Stimulated activated naive CD8-positive, alpha-beta T cell treated with anti-CD3 and anti-CD28 coated beads, Interleukin-15, Interleukin-2, amounts not matched to agents 100 ng/mL and 50 ng/mL, for 24 hours (primary cell): ENCODE measurements around the gene ANTXRL.
"Not testable (repeated sequence)": the region's sequence is repeated elsewhere in the genome, so short reads cannot be mapped to it uniquely, and the experiment has no call there.

ENCODE experiments used
- H3K27ac Mint-ChIP-seq: one replicate; pipeline ENCODE4 v1.8.0; 2021; ENCODE audit warnings: mild to moderate bottlenecking, mixed read lengths
- H3K27me3 Mint-ChIP-seq: one replicate; pipeline ENCODE4 v1.8.0; 2021; ENCODE audit warnings: mixed read lengths
- H3K36me3 Mint-ChIP-seq: one replicate; pipeline ENCODE4 v1.8.0; 2021; ENCODE audit warnings: low read depth, mixed read lengths
- H3K4me1 Mint-ChIP-seq: one replicate; pipeline ENCODE4 v1.8.0; 2021; ENCODE audit warnings: low read depth, mixed read lengths
- H3K4me3 Mint-ChIP-seq: one replicate; pipeline ENCODE4 v1.8.0; 2021; ENCODE audit warnings: mild to moderate bottlenecking, mixed read lengths
- H3K9me3 Mint-ChIP-seq: one replicate; pipeline ENCODE4 v1.8.0; 2021; ENCODE audit warnings: mixed read lengths

ANTXRL gene

GRCh38 chr10:46286991-46287693 lies at the start of gene ANTXRL:
Gene ANTXRL (plus strand): TSS chr10:46286997. CDS start chr10:46287263, 266 bp downstream.
- H3K4me1 Mint-ChIP-seq = peaks cover 20% of the 10 kb centered on the region
- no peak within 1 kb of the TSS for H3K27ac Mint-ChIP-seq
- H3K36me3 Mint-ChIP-seq = no peaks in the 10 kb centered on the region
- H3K27me3 Mint-ChIP-seq = peaks cover 17% of the 10 kb centered on the region
- H3K9me3 Mint-ChIP-seq = no peaks in the 10 kb centered on the region
- H3K4me3 Mint-ChIP-seq = no peak within 1 kb of the TSS

DNA sequence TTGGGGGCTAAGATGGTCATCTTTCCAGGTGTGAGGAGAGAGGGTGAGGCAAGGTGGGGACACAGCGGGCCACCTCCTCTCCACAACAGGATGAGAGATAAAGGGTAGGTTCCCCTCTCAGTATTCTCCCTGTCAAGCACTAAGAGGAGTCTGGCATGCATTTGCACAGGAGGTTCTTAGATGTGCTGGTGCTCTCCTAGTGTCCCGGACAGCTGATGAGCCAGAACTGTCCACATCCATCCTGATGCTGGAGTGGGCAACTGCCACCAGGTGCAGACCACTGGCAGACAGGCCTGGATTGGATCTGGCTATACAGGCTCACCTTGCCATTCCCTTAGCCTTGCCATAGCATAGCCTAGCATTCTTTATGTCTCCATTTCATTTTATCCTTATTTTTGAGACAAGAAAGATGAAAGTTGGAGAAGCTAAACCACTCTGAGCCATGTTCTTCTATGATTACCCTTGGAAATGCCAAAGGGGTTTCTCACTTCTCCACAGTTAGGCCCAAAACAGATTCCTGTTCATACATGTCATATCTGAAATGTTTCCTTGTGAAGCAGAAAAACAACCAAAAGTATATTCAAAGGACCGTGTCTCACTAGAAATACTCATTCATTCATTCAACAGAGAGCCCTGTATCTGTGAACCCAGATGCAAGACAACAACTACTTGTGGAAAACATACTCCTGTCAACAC lies 48.8 kb upstream of the ANTXRL start:
- Mint-ChIP-seq H3K9me3 (peaks cover 12% of the 10 kb centered on the region), H3K27me3 (no peaks in the 10 kb centered on the region), H3K27ac (no peak overlapping the region), H3K4me3 (no peak overlapping the region), H3K36me3 (peaks cover 24% of the 10 kb centered on the region), H3K4me1 (peaks cover 12% of the 10 kb centered on the region)

GRCh38 chr10:46239247-46239646 lies 47.5 kb upstream of the ANTXRL start:
- H3K36me3 Mint-ChIP-seq = peaks cover 37% of the 10 kb centered on the region
- H3K27ac Mint-ChIP-seq = no peak overlapping the region

DNA sequence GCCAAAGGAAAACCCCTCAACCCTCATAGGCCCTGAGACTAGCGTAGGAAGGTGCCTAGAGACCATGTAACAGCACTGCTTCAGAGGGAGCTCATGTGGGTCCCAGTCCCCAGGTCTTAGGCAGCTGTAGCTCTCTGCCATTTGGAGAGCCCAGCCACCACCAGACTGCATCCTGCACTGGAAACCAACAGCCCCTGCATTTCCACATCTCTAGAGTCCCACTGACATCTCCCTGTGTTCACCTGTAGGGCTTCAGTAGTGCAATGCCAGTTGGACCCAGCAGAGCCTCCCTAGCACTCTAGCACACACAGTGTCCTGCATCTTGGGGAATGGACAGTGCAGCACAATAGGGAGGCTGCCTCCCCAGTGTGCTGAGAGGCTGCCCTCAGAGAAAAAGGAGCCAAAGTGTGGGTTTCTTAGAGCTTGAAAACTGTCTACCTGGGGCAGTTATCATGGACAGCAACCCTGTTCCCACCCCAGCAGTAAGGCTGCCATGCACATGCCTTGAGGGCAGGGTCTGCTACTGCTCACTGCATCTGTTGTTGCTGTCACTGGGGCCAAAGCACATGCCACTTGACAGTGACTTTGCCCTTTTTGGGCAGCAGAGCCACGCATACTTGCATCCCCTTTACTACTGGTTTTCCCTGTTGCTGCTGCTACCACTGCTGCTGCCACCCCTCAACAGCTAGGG lies 46.7 kb upstream of the ANTXRL start:
- Mint-ChIP-seq H3K4me1 (peaks cover 12% of the 10 kb centered on the region), H3K27ac (no peak overlapping the region), H3K27me3 (no peaks in the 10 kb centered on the region), H3K36me3 (peaks cover 38% of the 10 kb centered on the region), H3K9me3 (peaks cover 20% of the 10 kb centered on the region), H3K4me3 (no peak overlapping the region)

More at GRCh38 chr10:46239247-46239646, 47.5 kb upstream of the ANTXRL start:
- peaks cover 12% of the 10 kb centered on the region for H3K4me1 Mint-ChIP-seq
- peaks cover 20% of the 10 kb centered on the region for H3K9me3 Mint-ChIP-seq
- no peaks in the 10 kb centered on the region for H3K27me3 Mint-ChIP-seq
- no peak overlapping the region for H3K4me3 Mint-ChIP-seq

DNA sequence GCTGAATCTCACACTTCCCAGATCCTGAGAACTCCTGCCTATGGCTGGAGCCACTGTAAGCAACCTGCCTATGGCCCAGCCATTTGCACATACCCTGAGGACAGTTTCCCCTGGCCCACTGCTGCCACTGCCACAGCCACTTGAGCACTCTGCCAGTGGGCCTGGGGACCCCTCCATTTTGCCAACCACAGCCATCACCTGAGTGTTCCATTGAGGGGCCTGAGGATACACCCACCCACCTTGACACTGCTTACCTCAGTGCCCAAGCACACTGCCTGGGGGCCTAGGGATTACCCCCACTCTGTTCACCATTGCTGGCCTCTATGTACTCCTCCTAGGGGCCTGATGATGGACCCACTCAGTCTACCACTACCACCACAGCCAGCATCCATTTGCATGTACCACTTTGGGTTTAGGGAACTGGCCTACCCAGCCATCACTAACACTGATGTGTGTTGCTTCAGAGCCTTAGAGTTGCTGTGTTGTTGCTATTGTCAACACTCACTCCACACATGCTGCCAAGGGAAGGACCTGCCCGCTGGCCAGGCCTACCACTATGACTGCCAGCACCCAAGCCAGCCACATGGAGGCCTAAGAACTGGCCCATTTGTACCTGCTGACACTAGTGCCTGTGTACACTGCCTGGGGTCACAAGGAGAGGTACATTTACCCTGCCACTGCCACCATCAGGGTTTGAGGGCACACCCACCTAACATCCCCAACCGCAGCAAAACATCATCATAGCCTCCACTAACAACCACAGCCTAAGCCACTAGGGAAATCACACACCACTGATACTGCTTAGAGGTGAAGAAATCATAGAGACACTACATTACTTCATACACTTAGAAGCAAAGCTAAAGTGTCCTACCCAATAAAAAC lies 45.9 kb upstream of the ANTXRL start:
- Mint-ChIP-seq H3K27ac (peak overlapping the region; percentile 16), H3K4me3 (no peak overlapping the region), H3K36me3 (peaks cover 39% of the 10 kb centered on the region), H3K27me3 (no peaks in the 10 kb centered on the region), H3K9me3 (peaks cover 20% of the 10 kb centered on the region), H3K4me1 (peaks cover 12% of the 10 kb centered on the region)

DNA sequence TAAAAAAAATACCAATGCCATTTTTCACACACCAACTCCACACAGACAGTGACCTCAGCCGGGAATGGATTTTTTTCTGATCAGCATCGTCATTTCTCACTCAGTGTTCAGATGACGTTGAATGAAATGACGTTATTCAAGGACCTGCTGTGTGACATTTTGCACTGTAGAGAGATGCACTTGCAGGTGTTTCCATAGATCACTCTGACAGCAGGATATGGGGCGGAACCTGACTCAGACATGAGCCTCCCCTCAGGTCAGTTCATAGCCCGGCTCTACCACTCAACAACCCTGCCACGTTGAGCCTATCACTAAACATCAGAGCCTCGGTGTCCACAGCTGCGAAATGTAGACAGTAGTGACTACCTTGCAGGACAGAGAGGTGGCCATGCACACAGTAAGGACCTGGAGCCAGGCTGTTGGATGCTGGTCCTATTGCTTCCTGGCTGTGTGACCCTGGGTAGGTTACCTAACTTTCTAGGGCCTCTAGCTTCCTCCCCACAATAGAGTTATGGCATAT lies 41.4 kb upstream of the ANTXRL start:
- H3K36me3 Mint-ChIP-seq = peaks cover 38% of the 10 kb centered on the region
- H3K4me1 Mint-ChIP-seq = peaks cover 5% of the 10 kb centered on the region
- H3K9me3 Mint-ChIP-seq = peaks cover 20% of the 10 kb centered on the region
- no peak overlapping the region for H3K4me3 Mint-ChIP-seq
- H3K27ac Mint-ChIP-seq = no peak overlapping the region
- no peaks in the 10 kb centered on the region for H3K27me3 Mint-ChIP-seq

- not testable (repeated sequence) for H3K27ac Mint-ChIP-seq
- Mint-ChIP-seq H3K9me3 (peaks cover 20% of the 10 kb centered on the region), H3K36me3 (peaks cover 30% of the 10 kb centered on the region)
Measured at GRCh38 chr10:46246400-46247180, 40.2 kb upstream of the ANTXRL start.

DNA sequence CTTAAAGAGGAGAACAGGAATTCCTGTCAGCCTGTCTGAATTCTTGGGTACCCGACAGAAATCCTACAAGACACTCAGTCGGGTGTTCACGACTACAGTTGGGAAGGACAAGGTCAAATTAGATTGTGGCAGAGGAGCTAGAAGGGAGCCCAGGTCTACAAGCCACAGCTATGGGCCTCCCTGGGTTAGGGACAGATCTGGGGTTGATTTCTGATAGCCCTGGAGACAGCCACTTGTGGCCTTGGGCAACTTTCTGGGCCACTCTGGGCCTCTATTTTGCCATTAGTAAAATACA lies 39.7 kb upstream of the ANTXRL start:
- H3K4me3 Mint-ChIP-seq = no peak overlapping the region
- peaks cover 26% of the 10 kb centered on the region for H3K36me3 Mint-ChIP-seq

More at GRCh38 chr10:46246400-46247180, 40.2 kb upstream of the ANTXRL start:
- H3K4me1 Mint-ChIP-seq, H3K4me3 Mint-ChIP-seq, H3K27me3 Mint-ChIP-seq: not testable (repeated sequence)

GRCh38 chr10:46247808-46248569 lies 38.8 kb upstream of the ANTXRL start:
- Mint-ChIP-seq H3K27ac (no peak overlapping the region), H3K36me3 (peaks cover 18% of the 10 kb centered on the region), H3K4me3 (no peak overlapping the region), H3K27me3 (no peaks in the 10 kb centered on the region), H3K9me3 (peaks cover 8% of the 10 kb centered on the region), H3K4me1 (no peaks in the 10 kb centered on the region)

More for the DNA sequence above, 39.7 kb upstream of the ANTXRL start:
- Mint-ChIP-seq H3K9me3 (peaks cover 16% of the 10 kb centered on the region), H3K27me3 (no peaks in the 10 kb centered on the region), H3K27ac (no peak overlapping the region), H3K4me1 (no peaks in the 10 kb centered on the region)

- H3K36me3 Mint-ChIP-seq = peaks cover 11% of the 10 kb centered on the region
Measured at GRCh38 chr10:46248651-46249146, 38.1 kb upstream of the ANTXRL start.

GRCh38 chr10:46249617-46250344 lies 37.0 kb upstream of the ANTXRL start:
- H3K27ac Mint-ChIP-seq, H3K27me3 Mint-ChIP-seq, H3K36me3 Mint-ChIP-seq: not testable (repeated sequence)

More at GRCh38 chr10:46248651-46249146, 38.1 kb upstream of the ANTXRL start:
- H3K4me1 Mint-ChIP-seq = no peaks in the 10 kb centered on the region
- no peak overlapping the region for H3K4me3 Mint-ChIP-seq
- no peak overlapping the region for H3K27ac Mint-ChIP-seq
- no peaks in the 10 kb centered on the region for H3K27me3 Mint-ChIP-seq
- peaks cover 1% of the 10 kb centered on the region for H3K9me3 Mint-ChIP-seq

GRCh38 chr10:46250481-46250880 lies 36.3 kb upstream of the ANTXRL start:
- Mint-ChIP-seq H3K4me3 (no peak overlapping the region), H3K27ac (no peak overlapping the region), H3K4me1 (peaks cover 7% of the 10 kb centered on the region), H3K9me3 (no peaks in the 10 kb centered on the region), H3K36me3 (peaks cover 4% of the 10 kb centered on the region), H3K27me3 (no peaks in the 10 kb centered on the region)

More at GRCh38 chr10:46249617-46250344, 37.0 kb upstream of the ANTXRL start:
- not testable (repeated sequence) for H3K4me3 Mint-ChIP-seq, H3K4me1 Mint-ChIP-seq, H3K9me3 Mint-ChIP-seq
